SK-N-SH treated with all-trans-retinoic acid at 6 μM for 48 hours (cell line): ENCODE measurements around the gene ELMOD3.

Experiments
- ARNTL ChIP-seq: fragments of 450-650 bp; formaldehyde crosslinking; IDR thresholded peaks from 2 replicates; pipeline ENCODE4 v1.5.0; 2020; ENCODE audit warnings: low read depth, mild to moderate bottlenecking, moderate library complexity, borderline replicate concordance
- CSDC2 ChIP-seq: fragments of 250-450 bp; sonication (Bioruptor Pico); IDR thresholded peaks from 2 replicates; pipeline ENCODE4 v1.5.0; 2020; ENCODE audit warnings: mild to moderate bottlenecking, moderate library complexity
- ISL1 ChIP-seq: fragments of 250-450 bp; sonication (Bioruptor Pico); IDR thresholded peaks from 2 replicates; pipeline ENCODE4 v2.1.2; 2022; ENCODE audit warnings: mild to moderate bottlenecking, moderate library complexity
- RARB ChIP-seq: fragments of 250-450 bp; sonication (Bioruptor Pico); IDR thresholded peaks from 2 replicates; pipeline ENCODE4 v1.8.0; 2021; ENCODE audit warnings: mild to moderate bottlenecking, moderate library complexity
- TOX ChIP-seq: fragments of 250-450 bp; sonication (Bioruptor Pico); IDR thresholded peaks from 2 replicates; pipeline ENCODE4 v1.8.0; 2021; ENCODE audit warnings: mild to moderate bottlenecking, moderate library complexity, borderline replicate concordance
- ZFP30 ChIP-seq: fragments of 450-650 bp; formaldehyde crosslinking; IDR thresholded peaks from 2 replicates; pipeline ENCODE4 v1.5.0; 2022; ENCODE audit warnings: mild to moderate bottlenecking, moderate library complexity
- TF ChIP-seq, protein P1 (sequence below): fragments of 250-450 bp; sonication (Bioruptor Pico); IDR thresholded peaks from 2 replicates; pipeline ENCODE4 v1.5.1; 2020; ENCODE audit warnings: low read depth, mild to moderate bottlenecking, moderate library complexity
- TF ChIP-seq, protein P2 (sequence below): fragments of 250-450 bp; sonication (Bioruptor Pico); IDR thresholded peaks from 2 replicates; pipeline ENCODE4 v1.8.0; 2020; ENCODE audit warnings: mild to moderate bottlenecking, moderate library complexity, borderline replicate concordance
- TF ChIP-seq, protein P3 (sequence below): fragments of 250-450 bp; sonication (Bioruptor Pico); IDR thresholded peaks from 2 replicates; pipeline ENCODE4 v1.8.0; 2021; ENCODE audit warnings: low read depth, mild to moderate bottlenecking, moderate library complexity, borderline replicate concordance

DNA sequence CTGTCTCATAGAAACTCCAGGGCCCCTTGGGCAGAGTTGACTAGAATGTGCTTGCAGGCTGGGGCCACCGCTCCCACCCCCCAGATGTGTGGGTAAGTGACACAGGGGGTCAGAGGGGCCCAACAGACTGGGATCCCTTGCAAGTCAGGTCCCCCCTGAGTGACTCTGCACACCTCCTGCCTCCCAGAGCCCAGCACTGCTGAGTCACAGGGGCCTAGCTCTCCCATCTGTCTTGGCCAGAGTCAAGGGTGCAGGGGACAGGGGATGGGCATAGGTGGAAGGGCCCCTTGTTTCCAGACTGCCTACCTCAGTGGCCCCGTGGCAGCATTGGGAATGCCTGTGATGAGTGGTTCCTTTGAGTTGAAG is 75.3 kb downstream of the ELMOD3 start:
- no peak for TF ChIP-seq ARNTL
- no peak for TF ChIP-seq ZFP30 (CRISPR knock-in tag)
- TF ChIP-seq CSDC2 = no peak
- TF ChIP-seq TOX (CRISPR knock-in tag) = no peak
- TF ChIP-seq, protein P1, sequence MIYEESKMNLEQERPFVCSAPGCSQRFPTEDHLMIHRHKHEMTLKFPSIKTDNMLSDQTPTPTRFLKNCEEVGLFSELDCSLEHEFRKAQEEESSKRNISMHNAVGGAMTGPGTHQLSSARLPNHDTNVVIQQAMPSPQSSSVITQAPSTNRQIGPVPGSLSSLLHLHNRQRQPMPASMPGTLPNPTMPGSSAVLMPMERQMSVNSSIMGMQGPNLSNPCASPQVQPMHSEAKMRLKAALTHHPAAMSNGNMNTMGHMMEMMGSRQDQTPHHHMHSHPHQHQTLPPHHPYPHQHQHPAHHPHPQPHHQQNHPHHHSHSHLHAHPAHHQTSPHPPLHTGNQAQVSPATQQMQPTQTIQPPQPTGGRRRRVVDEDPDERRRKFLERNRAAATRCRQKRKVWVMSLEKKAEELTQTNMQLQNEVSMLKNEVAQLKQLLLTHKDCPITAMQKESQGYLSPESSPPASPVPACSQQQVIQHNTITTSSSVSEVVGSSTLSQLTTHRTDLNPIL = no peak
- TF ChIP-seq, protein P2, sequence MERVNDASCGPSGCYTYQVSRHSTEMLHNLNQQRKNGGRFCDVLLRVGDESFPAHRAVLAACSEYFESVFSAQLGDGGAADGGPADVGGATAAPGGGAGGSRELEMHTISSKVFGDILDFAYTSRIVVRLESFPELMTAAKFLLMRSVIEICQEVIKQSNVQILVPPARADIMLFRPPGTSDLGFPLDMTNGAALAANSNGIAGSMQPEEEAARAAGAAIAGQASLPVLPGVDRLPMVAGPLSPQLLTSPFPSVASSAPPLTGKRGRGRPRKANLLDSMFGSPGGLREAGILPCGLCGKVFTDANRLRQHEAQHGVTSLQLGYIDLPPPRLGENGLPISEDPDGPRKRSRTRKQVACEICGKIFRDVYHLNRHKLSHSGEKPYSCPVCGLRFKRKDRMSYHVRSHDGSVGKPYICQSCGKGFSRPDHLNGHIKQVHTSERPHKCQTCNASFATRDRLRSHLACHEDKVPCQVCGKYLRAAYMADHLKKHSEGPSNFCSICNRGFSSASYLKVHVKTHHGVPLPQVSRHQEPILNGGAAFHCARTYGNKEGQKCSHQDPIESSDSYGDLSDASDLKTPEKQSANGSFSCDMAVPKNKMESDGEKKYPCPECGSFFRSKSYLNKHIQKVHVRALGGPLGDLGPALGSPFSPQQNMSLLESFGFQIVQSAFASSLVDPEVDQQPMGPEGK = no peak
- no peak for TF ChIP-seq ISL1 (CRISPR knock-in tag)
- TF ChIP-seq, protein P3, sequence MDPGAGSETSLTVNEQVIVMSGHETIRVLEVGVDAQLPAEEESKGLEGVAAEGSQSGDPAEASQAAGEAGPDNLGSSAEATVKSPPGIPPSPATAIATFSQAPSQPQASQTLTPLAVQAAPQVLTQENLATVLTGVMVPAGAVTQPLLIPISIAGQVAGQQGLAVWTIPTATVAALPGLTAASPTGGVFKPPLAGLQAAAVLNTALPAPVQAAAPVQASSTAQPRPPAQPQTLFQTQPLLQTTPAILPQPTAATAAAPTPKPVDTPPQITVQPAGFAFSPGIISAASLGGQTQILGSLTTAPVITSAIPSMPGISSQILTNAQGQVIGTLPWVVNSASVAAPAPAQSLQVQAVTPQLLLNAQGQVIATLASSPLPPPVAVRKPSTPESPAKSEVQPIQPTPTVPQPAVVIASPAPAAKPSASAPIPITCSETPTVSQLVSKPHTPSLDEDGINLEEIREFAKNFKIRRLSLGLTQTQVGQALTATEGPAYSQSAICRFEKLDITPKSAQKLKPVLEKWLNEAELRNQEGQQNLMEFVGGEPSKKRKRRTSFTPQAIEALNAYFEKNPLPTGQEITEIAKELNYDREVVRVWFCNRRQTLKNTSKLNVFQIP = no peak
- TF ChIP-seq RARB (CRISPR knock-in tag) = no peak
